AG08395 (cell line): ENCODE results near the gene FZD2.
A peak's percentile ranks its signal among the peaks of the same experiment; 100 is the strongest.

ENCODE experiments used
- DNase-seq: peaks from one replicate; pipeline ENCODE4 v3.0.0; 2012; ENCODE audit warnings: mixed read lengths, low spot score

FZD2 gene

DNA sequence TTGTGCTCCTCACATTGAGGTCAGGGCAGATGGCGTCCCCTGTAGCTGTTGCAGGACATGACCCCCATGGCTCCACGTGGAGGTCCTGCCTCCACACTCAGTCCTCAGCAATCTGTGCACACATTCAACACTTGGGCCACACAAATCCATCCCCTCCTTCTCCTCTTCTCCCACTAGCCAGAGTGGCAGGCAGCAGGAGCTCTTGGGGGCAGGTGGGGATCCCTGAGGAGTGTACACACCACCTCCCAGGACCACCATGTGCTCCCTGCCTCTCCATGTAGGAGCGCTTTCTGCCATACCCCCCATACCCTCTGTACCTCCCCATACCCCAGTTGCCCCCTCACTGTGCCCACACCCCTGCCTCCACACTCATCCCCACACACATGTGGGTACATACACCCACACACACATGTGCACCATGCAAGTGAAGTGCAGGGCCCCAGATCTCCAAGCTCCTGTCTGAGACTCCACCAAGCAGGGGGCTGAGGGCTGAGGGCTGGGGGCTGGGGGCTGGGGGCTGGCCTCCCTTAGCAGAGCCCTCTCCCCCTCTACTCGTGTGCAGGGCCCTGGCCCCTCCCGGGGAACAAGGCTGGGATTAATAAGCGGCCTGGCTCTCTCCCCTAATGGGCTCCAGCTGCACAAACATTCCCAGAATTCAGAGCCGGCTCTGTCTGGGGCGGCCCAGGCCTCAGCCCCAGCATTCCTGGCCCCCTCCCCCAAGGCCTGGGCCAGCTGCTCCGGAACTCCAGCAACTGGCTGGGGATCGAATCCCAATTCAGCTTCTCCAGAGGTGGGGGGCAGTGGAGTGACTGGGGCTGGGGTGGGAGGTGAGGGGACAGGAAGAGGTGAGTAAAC is 50.8 kb downstream of the FZD2 start:
- DNase-seq, result peak; percentile 85

DNA sequence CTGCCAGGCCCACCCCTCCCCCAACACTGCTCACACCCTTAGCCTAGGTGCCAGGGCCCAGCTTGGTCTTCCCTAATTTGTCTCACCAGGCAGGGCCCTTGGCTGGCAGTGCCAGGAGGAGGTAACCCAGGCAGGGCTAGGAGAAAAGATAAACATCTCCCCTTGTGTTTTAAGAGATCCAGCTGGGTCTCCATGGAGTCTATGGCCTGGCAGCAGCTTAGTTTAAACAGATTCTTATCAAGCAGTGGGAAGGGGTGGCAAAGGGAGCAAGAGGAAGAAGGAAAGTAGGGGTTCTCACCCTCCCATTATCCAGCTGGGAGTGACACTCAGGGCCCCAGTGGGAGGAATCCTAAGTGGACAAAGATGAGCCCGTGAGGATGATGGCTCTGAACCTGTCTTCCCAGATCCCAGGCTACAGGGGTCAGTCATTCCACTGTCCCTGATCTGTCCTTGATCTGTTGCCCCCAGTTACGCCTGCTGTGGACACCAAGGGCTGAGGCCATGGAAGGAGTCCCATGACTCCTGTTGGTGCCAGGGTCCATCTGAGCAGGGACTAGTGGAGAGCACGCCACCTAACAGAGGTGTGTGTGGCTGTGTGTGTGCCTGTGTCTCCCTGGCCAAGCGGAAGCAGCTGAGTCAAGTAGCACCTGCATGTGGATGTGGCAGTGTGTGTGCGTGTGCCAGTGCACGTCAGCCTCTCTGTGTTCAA is 51.6 kb downstream of the FZD2 start:
- no peak for DNase-seq

DNA sequence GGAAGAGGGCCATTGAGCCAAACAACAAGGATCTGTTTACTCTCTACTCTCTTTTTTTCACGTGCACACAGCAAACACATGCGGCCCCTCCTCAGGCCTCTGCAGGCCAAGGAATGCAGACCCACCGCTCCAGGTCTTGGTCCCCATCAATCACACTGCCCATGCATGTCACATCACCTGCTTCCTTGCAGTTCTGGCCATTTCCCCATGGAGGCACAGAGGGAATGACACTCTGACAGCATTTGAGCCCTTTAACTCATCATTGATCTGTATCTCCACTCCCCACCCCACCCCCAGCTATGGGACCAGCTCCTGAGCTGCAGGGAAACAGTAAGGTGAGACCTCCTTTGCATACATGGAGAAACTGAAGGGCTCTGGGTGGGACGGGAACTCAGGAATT is 53.0 kb downstream of the FZD2 start:
- DNase-seq, result no peak
